DMS 273 treated with DMSO at 0.1 percent for 48 hours (cell line): Measurements from ENCODE around the gene TGM3.

Experiments used
- DNase-seq: peaks from one replicate; lab custom pipeline; 2025; lab: John Stamatoyannopoulos, UW

Gene TGM3

GRCh38 chr20:2307136-2307535 is 11.3 kb downstream of the TGM3 start:
- DNase-seq, result no peak

GRCh38 chr20:2311329-2311728 is 15.5 kb downstream of the TGM3 start:
- DNase-seq, result no peak

GRCh38 chr20:2312876-2313275 is 17.1 kb downstream of the TGM3 start:
- no peak for DNase-seq

GRCh38 chr20:2313316-2313715 is 17.5 kb downstream of the TGM3 start:
- DNase-seq, result no peak

- DNase-seq, result peak; percentile 19
Measured at GRCh38 chr20:2314759-2315439, 19.1 kb downstream of the TGM3 start.

GRCh38 chr20:2315440-2315778 is 19.6 kb downstream of the TGM3 start:
- no peak for DNase-seq

GRCh38 chr20:2316847-2317495 is 21.2 kb downstream of the TGM3 start:
- no peak for DNase-seq

GRCh38 chr20:2320813-2321658 is 25.2 kb downstream of the TGM3 start:
- DNase-seq, result no peak

- DNase-seq, result no peak
Measured at GRCh38 chr20:2323051-2323450, 27.2 kb downstream of the TGM3 start.

GRCh38 chr20:2326046-2326445 is 30.2 kb downstream of the TGM3 start:
- DNase-seq, result no peak

GRCh38 chr20:2327620-2328555 is 32.1 kb downstream of the TGM3 start:
- DNase-seq, result no peak

GRCh38 chr20:2329286-2329685 is 33.5 kb downstream of the TGM3 start:
- DNase-seq, result no peak

- DNase-seq, result no peak
Measured at GRCh38 chr20:2330090-2330695, 34.4 kb downstream of the TGM3 start.

- DNase-seq, result no peak
Measured at GRCh38 chr20:2331106-2331505, 35.3 kb downstream of the TGM3 start.

GRCh38 chr20:2331901-2332565 is 36.2 kb downstream of the TGM3 start:
- DNase-seq, result no peak

GRCh38 chr20:2332711-2333110 is 36.9 kb downstream of the TGM3 start:
- DNase-seq, result no peak

GRCh38 chr20:2333821-2334220 is 38.0 kb downstream of the TGM3 start:
- DNase-seq, result no peak

GRCh38 chr20:2335096-2335870 is 39.5 kb downstream of the TGM3 start:
- no peak for DNase-seq

- DNase-seq, result no peak
Measured at GRCh38 chr20:2336471-2336870, 40.7 kb downstream of the TGM3 start.

GRCh38 chr20:2337142-2337541 is 41.3 kb downstream of the TGM3 start:
- DNase-seq, result no peak
